Measurements from ENCODE around the gene SGPL1. TPM values are rescaled to one million over a fixed set of nuclear protein-coding genes. Genes with fewer than 3 reads are reported as not detected.

SGPL1 gene
- total and polyA plus RNA-seq, 10 of the 15 experiments (the other 5 are each of a cell fraction or from before 2014, with no cell fraction given): 4.9 to 20.7 (median 10.6) TPM

- intact Hi-C loops (cut with micrococcal nuclease; ENCODE audit: unreplicated experiment): loop anchor here (10.0 kb wide), 1 partner anchor 422 kb away; no protein-coding TSS in a partner anchor
- ChIA-PET SMC1A (ENCODE audit: uncharacterized antibody, unreplicated experiment) (interaction anchor here (0.6 to 1.1 kb wide), 2 partner anchors 10 to 338 kb away, joined by 3 to 5 read pairs; no protein-coding TSS in a partner anchor), RAD21 (ENCODE audit: unreplicated experiment) (interaction anchor here (0.7 kb wide), 1 partner anchor 424 kb away, joined by 3 read pairs; no protein-coding TSS in a partner anchor), CTCF (interaction anchor here (0.6 to 1.9 kb wide), 4 partner anchors 16 to 1010 kb away, joined by 3 to 8 read pairs (median 5); partner anchors contain the start of gene SGPL1), POLR2A (interaction anchor here (0.9 kb wide), 1 partner anchor 10 kb away, joined by 3 read pairs; no protein-coding TSS in a partner anchor)
- Histone ChIP-seq H3K4me3 (peak overlapping the region; percentile 71; the same call in 1 of the 2 replicates), H3K4me1 (ENCODE audit: control insufficient read depth, insufficient read depth, low read length) (peaks cover 6% of the 10 kb centered on the region; the same call in 1 of the 2 replicates), H3K79me2 (ENCODE audit: control insufficient read depth, insufficient read depth, low read length) (no peaks in the 10 kb centered on the region), H3K9me3 (replicated peaks; ENCODE audit: control insufficient read depth, insufficient read depth, low read length) (no peaks in the 10 kb centered on the region), H3K27ac (ENCODE audit: control insufficient read depth, insufficient read depth) (no peak overlapping the region; the same call in 1 of the 2 replicates), H3K27me3 (replicated peaks in 1 of 2; ENCODE audit: control insufficient read depth in 2 of 2, insufficient read depth in 2 of 2, low read length in 1 of 2) (no peaks in the 10 kb centered on the region), H3K4me2 (ENCODE audit: control insufficient read depth, insufficient read depth) (peak overlapping the region; percentile 94), H3K9ac (ENCODE audit: control insufficient read depth, insufficient read depth, low read length) (peak overlapping the region; percentile 81; the same call in 1 of the 2 replicates), H2AFZ (ENCODE audit: control insufficient read depth, low read depth, low read length) (peak overlapping the region; percentile 93), H4K20me1 (ENCODE audit: control insufficient read depth, insufficient read depth) (no peaks in the 10 kb centered on the region), H3K36me3 (ENCODE audit: control insufficient read depth in 2 of 2, insufficient read depth in 2 of 2, low read length in 1 of 2) (peaks cover 0 to 1% of the 10 kb centered on the region in 2 experiments; a peak in 3 of 4 replicates)
- WGBS (ENCODE audit: insufficient coverage, insufficient replicate concordance, low lambda C conversion rate, missing lambda C conversion rate): 80% methylated on average over 12 of the region's 12 CpGs
- in situ Hi-C loops (cut with MboI): loop anchor here (10.0 kb wide), 1 partner anchor 422 kb away; no protein-coding TSS in a partner anchor
- no TSS peak for BruUV-seq (replicated peaks)
- TF ChIP-seq NR2F1 (conservative IDR thresholded peaks at IDR 0.05) (no peak), ZNF274 (IDR thresholded peaks at IDR 0.05; ENCODE audit: insufficient read depth, insufficient read length) (no peak), MEF2A (IDR thresholded peaks at IDR 0.05; ENCODE audit: insufficient read depth, low read depth, low read length) (no peak), BCLAF1 (IDR thresholded peaks at IDR 0.05) (no peak), IKZF1 (conservative IDR thresholded peaks at IDR 0.05) (no peak), NFXL1 (IDR thresholded peaks at IDR 0.05; ENCODE audit: borderline replicate concordance) (no peak), SIN3A (IDR thresholded peaks at IDR 0.05; ENCODE audit: low read depth, low read length) (no peak), TBL1XR1 (IDR thresholded peaks at IDR 0.05; ENCODE audit: low read depth, low read length) (no peak), ESRRA (IDR thresholded peaks at IDR 0.05; ENCODE audit: low read length) (no peak), YY1 (IDR thresholded peaks at IDR 0.05; ENCODE audit: low read depth, low read length) (no peak), FOXM1 (IDR thresholded peaks at IDR 0.05; ENCODE audit: low read depth, low read length) (no peak), CBX5 (IDR thresholded peaks at IDR 0.05; ENCODE audit: low read depth) (no peak), SMARCA5 (IDR thresholded peaks at IDR 0.05) (no peak), ATF7 (IDR thresholded peaks at IDR 0.05; ENCODE audit: low read depth) (no peak), LARP7 (IDR thresholded peaks at IDR 0.05) (no peak), HSF1 (IDR thresholded peaks at IDR 0.05; ENCODE audit: low read depth, low read length) (no peak), EGR1 (IDR thresholded peaks at IDR 0.05; ENCODE audit: borderline replicate concordance in 1 of 2, low read depth in 2 of 2, low read length in 2 of 2) (no peak)
- no peak for DNase-seq (ENCODE audit: low read depth, low spot score)
- no peak for FAIRE-seq
- no peak for ATAC-seq
Observed at GRCh38 chr10:70886921-70887665, 71.3 kb downstream of the SGPL1 start.

All from GM12878 (cell line).